Lung (tissue), 12 donors: ENCODE measurements around the gene TPM2. TPM values are rescaled to one million over a fixed set of nuclear protein-coding genes. Genes with fewer than 3 reads are reported as not detected.

ENCODE experiments used
- ATAC-seq: fragments of 200-7000 bp; cut with Tn5 transposase; one replicate; pipeline ENCODE4 v1.9.1; 2020; ENCODE audit warnings: moderate number of reproducible peaks; ENCODE audit not compliant: insufficient read depth, low FRiP score
- DNase-seq, 3 donors: peaks; one replicate each; pipeline ENCODE4 v3.0.0-alpha.2; 2013 to 2017
- H3K27ac ChIP-seq, 2 donors: one replicate each; pipeline ENCODE4 v1.5.1; 2013; ENCODE audit warnings: mild to moderate bottlenecking in 2 of 2, moderate library complexity in 2 of 2, control low read depth in 1 of 2, inconsistent platforms in 1 of 2, low read depth in 1 of 2, low read length in 1 of 2
- H3K27me3 ChIP-seq, 3 donors: one replicate each; pipeline ENCODE4 v1.5.1; 2013; ENCODE audit warnings: low read length in 2 of 3; ENCODE audit not compliant: control insufficient read depth in 3 of 3, insufficient read depth in 3 of 3
- H3K36me3 ChIP-seq, 4 donors: one replicate each; pipeline ENCODE4 v1.5.1; 2013; ENCODE audit warnings: low read length in 4 of 4, mild to moderate bottlenecking in 1 of 4, moderate library complexity in 1 of 4; ENCODE audit not compliant: control insufficient read depth in 4 of 4, insufficient read depth in 4 of 4
- H3K4me1 ChIP-seq, 5 donors: one replicate each; pipeline ENCODE4 v1.5.1; 2013; ENCODE audit warnings: low read length in 5 of 5, mild to moderate bottlenecking in 2 of 5, moderate library complexity in 1 of 5; ENCODE audit not compliant: control insufficient read depth in 5 of 5, insufficient read depth in 5 of 5
- H3K4me3 ChIP-seq: one replicate; pipeline ENCODE4 v1.5.1; 2013; ENCODE audit warnings: mild to moderate bottlenecking, control low read depth, moderate library complexity
- H3K9ac ChIP-seq, 2 donors: one replicate each; pipeline ENCODE4 v1.5.1; 2013; ENCODE audit warnings: low read length in 2 of 2, control low read depth in 1 of 2; ENCODE audit not compliant: insufficient read depth in 1 of 2
- H3K9me3 ChIP-seq, 4 donors: one replicate each; pipeline ENCODE4 v1.5.1; 2013; ENCODE audit warnings: low read length in 3 of 4, mild to moderate bottlenecking in 1 of 4, moderate library complexity in 1 of 4; ENCODE audit not compliant: control insufficient read depth in 4 of 4, insufficient read depth in 3 of 4
- WGBS, 2 donors: extraction: QIAGEN DNeasy Blood & Tissue Kit; methylation state at CpG; one replicate each; pipeline ENCODE4 v1.1.7; 2013; 5-methylcytosine and 5-hydroxymethylcytosine counted together
- polyA plus RNA-seq, 2 donors: library from polyadenylated mRNA; stranded (reverse); fragments of 200-250 nt; gene quantifications; one replicate each; pipeline ENCODE4 v1.2.1, GENCODE V29; 2013
- total RNA-seq, 2 donors: library from RNA; depleted of rRNA in 1 of 2; stranded (reverse); fragments of >200 nt in 1 of 2; gene quantifications; one replicate each; pipeline ENCODE4 v1.2.1, GENCODE V29; 2014 to 2021
- TF ChIP-seq, protein P1 (sequence below): IDR thresholded peaks from 2 replicates; pipeline ENCODE4 v1.5.1; 2012; ENCODE audit warnings: mild to moderate bottlenecking; ENCODE audit errors: control extremely low read depth, extremely low read depth
- donor health status: control.
- donor health status: control.
- donor health status: Bipolar disorder and iron deficiency.
- donor health status: healthy.
- donor health status: DM: yes; HTN: yes; CAD: no.

The TPM2 gene
- total and polyA plus RNA-seq, 4 donors, result 96.0 to 494 (median 209) TPM

- H3K4me1 ChIP-seq, result peaks cover 0 to 8% (median 3%) of the 10 kb centered on the region in 5 donors
- no peaks in the 10 kb centered on the region for H3K9me3 ChIP-seq
- no peak overlapping the region for H3K9ac ChIP-seq
- DNase-seq (no peak), ATAC-seq (peak; percentile 36)
- no peaks in the 10 kb centered on the region for H3K27me3 ChIP-seq
- H3K36me3 ChIP-seq, result no peaks in the 10 kb centered on the region
- WGBS, 2 donors, result 80 to 87% methylated on average over 7 of the region's 7 CpGs
- TF ChIP-seq, protein P1, sequence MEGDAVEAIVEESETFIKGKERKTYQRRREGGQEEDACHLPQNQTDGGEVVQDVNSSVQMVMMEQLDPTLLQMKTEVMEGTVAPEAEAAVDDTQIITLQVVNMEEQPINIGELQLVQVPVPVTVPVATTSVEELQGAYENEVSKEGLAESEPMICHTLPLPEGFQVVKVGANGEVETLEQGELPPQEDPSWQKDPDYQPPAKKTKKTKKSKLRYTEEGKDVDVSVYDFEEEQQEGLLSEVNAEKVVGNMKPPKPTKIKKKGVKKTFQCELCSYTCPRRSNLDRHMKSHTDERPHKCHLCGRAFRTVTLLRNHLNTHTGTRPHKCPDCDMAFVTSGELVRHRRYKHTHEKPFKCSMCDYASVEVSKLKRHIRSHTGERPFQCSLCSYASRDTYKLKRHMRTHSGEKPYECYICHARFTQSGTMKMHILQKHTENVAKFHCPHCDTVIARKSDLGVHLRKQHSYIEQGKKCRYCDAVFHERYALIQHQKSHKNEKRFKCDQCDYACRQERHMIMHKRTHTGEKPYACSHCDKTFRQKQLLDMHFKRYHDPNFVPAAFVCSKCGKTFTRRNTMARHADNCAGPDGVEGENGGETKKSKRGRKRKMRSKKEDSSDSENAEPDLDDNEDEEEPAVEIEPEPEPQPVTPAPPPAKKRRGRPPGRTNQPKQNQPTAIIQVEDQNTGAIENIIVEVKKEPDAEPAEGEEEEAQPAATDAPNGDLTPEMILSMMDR, result no peak
- peak overlapping the region in 1 of 2 donors; percentile 66 for H3K27ac ChIP-seq
- no peak overlapping the region for H3K4me3 ChIP-seq
These were observed 37.5 kb downstream of the TPM2 start for GRCh38 chr9:35651956-35652828.

DNA sequence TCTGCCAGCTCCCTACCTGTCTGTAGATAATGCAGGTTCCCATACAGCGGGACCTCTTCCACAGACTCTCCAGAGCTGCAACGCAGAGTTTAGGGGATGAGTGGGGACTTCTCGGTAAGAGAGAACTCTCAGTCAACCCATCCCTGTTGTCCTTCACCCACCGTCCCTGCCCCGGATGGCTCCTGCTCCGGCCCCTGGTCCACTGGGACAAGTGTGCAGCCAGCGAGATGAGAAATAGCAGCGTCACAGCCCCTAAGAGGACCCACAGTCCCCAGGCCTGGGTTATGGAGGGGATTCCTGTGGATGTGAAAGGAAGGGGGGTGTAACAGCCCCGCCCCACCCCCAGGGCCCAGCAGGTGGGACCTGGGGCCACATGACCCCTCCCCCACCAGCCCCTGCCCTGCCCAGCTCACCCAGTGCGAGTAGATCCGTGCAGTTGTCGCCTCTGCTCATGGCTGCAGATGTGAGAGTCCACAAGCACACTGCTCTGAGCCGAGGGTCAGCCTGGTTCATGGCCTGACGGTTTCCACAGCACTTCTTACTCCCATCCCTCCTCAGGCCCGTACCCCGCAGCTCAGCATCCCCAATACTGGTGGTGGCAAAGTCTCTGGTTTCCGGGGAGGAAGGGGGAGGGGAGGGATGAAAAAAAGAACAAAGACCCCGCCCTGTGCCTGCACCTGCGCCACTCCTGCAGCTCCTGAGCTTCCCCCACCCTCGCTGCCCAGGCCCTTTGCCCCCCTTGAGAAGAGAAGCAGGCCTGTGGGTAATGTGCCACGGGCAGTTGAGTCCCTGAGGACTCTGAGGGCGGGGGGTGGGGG, 39.2 kb downstream of the TPM2 start, which contains the start of gene SIT1:
Gene SIT1 (minus strand): TSS at position 591 of the 818 bp plus-strand sequence. CDS start 78 bp downstream, at position 513.
- H3K36me3 ChIP-seq, result no peaks in the 10 kb centered on the region
- H3K27ac ChIP-seq, result peak within 1 kb of the TSS in 1 of 2 donors; percentile 66
- H3K4me1 ChIP-seq, result peaks cover 0 to 10% (median 5%) of the 10 kb centered on the region in 5 donors
- WGBS, 2 donors, result 70 to 78% methylated on average over 22 of the region's 22 CpGs
- H3K27me3 ChIP-seq, result no peaks in the 10 kb centered on the region
- H3K9ac ChIP-seq, result no peak within 1 kb of the TSS
- DNase-seq, result no peak
- ATAC-seq, result no peak
- no peak within 1 kb of the TSS for H3K4me3 ChIP-seq
- no peaks in the 10 kb centered on the region for H3K9me3 ChIP-seq
- TF ChIP-seq, protein P1, result no peak

DNA sequence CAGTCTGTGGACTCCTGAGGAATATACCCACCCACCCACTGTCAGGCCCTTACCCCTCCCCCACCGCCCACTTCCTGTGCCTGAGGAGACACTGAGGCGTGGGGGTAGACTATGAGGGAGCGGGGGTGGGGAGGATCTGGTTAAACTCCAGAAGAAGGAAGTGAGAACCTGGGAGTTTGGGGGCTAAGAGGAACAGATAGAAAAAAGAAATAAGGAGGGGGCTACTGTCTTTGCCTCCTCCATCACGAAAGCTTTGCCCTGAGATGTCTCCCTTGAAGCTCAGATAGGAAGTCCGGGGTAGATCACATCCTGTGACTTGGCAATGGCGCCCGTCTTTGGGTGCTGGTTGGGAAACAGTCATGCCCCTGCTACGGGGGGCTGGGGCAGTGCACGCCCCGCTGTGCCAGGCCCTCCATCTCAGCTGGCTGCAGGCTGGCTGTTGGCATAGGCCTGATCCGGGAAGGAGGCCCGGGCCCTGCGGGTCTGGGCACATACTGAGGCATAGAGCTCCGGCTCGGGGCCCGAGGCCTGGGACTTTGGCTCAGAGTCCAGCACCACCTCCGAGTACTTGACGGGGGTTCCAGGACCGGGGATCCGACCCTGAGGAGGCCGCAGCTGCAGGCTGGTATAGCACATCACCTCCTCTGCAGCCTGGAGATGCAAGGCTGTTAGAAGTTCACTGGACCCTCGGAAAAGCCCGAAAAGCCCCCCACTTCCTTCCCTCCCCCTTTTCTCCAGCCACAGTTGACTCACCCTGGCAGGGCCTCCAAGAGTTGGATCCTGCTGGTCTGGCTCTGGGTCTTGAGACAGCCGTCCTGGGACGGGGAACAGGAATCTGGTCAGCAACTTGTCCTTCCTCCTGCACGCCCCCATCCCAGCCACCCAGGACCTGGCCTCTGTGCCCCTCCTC, 40.0 kb downstream of the TPM2 start:
- no peak for ATAC-seq
- Histone ChIP-seq H3K36me3 (no peaks in the 10 kb centered on the region), H3K4me3 (no peak overlapping the region), H3K27ac (peak overlapping the region in 1 of 2 donors; percentile 4), H3K9me3 (no peaks in the 10 kb centered on the region), H3K4me1 (peaks cover 0 to 12% (median 5%) of the 10 kb centered on the region in 5 donors), H3K27me3 (no peaks in the 10 kb centered on the region), H3K9ac (no peak overlapping the region)
- TF ChIP-seq, protein P1, result no peak
- no peak for DNase-seq
- WGBS, 2 donors, result 65 to 71% methylated on average over 25 to 26 of the region's 26 CpGs
